ENCODE measurements around the gene CDCA5. TPM values are rescaled to one million over a fixed set of nuclear protein-coding genes. Genes with fewer than 3 reads are reported as not detected.

The CDCA5 gene
- total and polyA plus RNA-seq, 8 donors = 0.08 to 1.2 (median 0.43) TPM

GRCh38 chr11:65089621-65090020 is 5.8 kb upstream of the CDCA5 start:
- H3K4me3 ChIP-seq = no peak overlapping the region
- intact Hi-C loops (cut with DNase I) = no loop called here
- FAIRE-seq = no peak

GRCh38 chr11:65087827-65088226 is 4.0 kb upstream of the CDCA5 start:
- H3K4me3 ChIP-seq = no peak overlapping the region
- DNase-seq (no peak), ATAC-seq (no peak), FAIRE-seq (no peak)
- WGBS, 2 donors = 94 to 95% methylated on average over 14 to 15 of the region's 15 CpGs
- no peaks in the 10 kb centered on the region for H3K9me3 ChIP-seq
- intact Hi-C loops (cut with DNase I) = no loop called here
- peaks cover 0 to 17% (median 8%) of the 10 kb centered on the region in 3 donors for H3K36me3 ChIP-seq
- no peaks in the 10 kb centered on the region for H3K27me3 ChIP-seq
- H3K4me1 ChIP-seq = peaks cover 0 to 15% (median 11%) of the 10 kb centered on the region in 3 donors
- TF ChIP-seq CTCF (IDR thresholded peaks at IDR 0.05) = no peak
- H3K27ac ChIP-seq = no peak overlapping the region

More at GRCh38 chr11:65089621-65090020, 5.8 kb upstream of the CDCA5 start:
- no peak for TF ChIP-seq CTCF (IDR thresholded peaks at IDR 0.05)
- Histone ChIP-seq H3K27me3 (no peaks in the 10 kb centered on the region), H3K9me3 (no peaks in the 10 kb centered on the region), H3K27ac (no peak overlapping the region), H3K36me3 (peaks cover 0 to 17% (median 8%) of the 10 kb centered on the region in 3 donors), H3K4me1 (peaks cover 0 to 11% (median 10%) of the 10 kb centered on the region in 3 donors)
- DNase-seq (no peak), ATAC-seq (no peak)
- 87 to 94% methylated on average over 4 of the region's 4 CpGs for WGBS, 2 donors

- Histone ChIP-seq H3K4me1 (peaks cover 0 to 15% (median 11%) of the 10 kb centered on the region in 3 donors), H3K4me3 (no peak overlapping the region), H3K9me3 (no peaks in the 10 kb centered on the region), H3K27ac (no peak overlapping the region), H3K36me3 (peaks cover 0 to 17% (median 8%) of the 10 kb centered on the region in 3 donors), H3K27me3 (no peaks in the 10 kb centered on the region)
- DNase-seq (no peak), ATAC-seq (no peak), FAIRE-seq (no peak)
- WGBS, 2 donors = 67 to 68% methylated on average over 11 of the region's 11 CpGs
- no peak for TF ChIP-seq CTCF (IDR thresholded peaks at IDR 0.05)
- intact Hi-C loops (cut with DNase I) = no loop called here
Observed at GRCh38 chr11:65087216-65087615, 3.4 kb upstream of the CDCA5 start.

GRCh38 chr11:65086809-65087208 is 3.0 kb upstream of the CDCA5 start:
- H3K36me3 ChIP-seq = peaks cover 0 to 17% (median 8%) of the 10 kb centered on the region in 3 donors
- ATAC-seq = no peak
- H3K4me1 ChIP-seq = peaks cover 0 to 15% (median 11%) of the 10 kb centered on the region in 3 donors
- no peak overlapping the region for H3K4me3 ChIP-seq
- H3K27ac ChIP-seq = no peak overlapping the region
- no peaks in the 10 kb centered on the region for H3K27me3 ChIP-seq
- no peaks in the 10 kb centered on the region for H3K9me3 ChIP-seq
- WGBS, 2 donors = 86 to 93% methylated on average over 9 of the region's 9 CpGs
- no peak for FAIRE-seq
- DNase-seq = no peak
- intact Hi-C loops (cut with DNase I) = no loop called here
- TF ChIP-seq CTCF (IDR thresholded peaks at IDR 0.05) = no peak

GRCh38 chr11:65085446-65085845 is 1.6 kb upstream of the CDCA5 start:
- no peak for TF ChIP-seq CTCF (IDR thresholded peaks at IDR 0.05)
- Histone ChIP-seq H3K9me3 (no peaks in the 10 kb centered on the region), H3K27me3 (no peaks in the 10 kb centered on the region), H3K4me1 (peaks cover 0 to 15% (median 11%) of the 10 kb centered on the region in 3 donors), H3K27ac (no peak overlapping the region), H3K4me3 (no peak overlapping the region), H3K36me3 (peaks cover 0 to 17% (median 8%) of the 10 kb centered on the region in 3 donors)
- ATAC-seq = no peak
- WGBS, 2 donors = 85 to 92% methylated on average over 4 of the region's 4 CpGs
- no peak for FAIRE-seq
- intact Hi-C loops (cut with DNase I) = no loop called here
- DNase-seq = no peak

All from pancreas (tissue), 10 donors.